Measurements from ENCODE around the gene GBE1.
"Not testable (repeated sequence)": the region's sequence is repeated elsewhere in the genome, so short reads cannot be mapped to it uniquely, and the experiment has no call there.

Gene GBE1

DNA sequence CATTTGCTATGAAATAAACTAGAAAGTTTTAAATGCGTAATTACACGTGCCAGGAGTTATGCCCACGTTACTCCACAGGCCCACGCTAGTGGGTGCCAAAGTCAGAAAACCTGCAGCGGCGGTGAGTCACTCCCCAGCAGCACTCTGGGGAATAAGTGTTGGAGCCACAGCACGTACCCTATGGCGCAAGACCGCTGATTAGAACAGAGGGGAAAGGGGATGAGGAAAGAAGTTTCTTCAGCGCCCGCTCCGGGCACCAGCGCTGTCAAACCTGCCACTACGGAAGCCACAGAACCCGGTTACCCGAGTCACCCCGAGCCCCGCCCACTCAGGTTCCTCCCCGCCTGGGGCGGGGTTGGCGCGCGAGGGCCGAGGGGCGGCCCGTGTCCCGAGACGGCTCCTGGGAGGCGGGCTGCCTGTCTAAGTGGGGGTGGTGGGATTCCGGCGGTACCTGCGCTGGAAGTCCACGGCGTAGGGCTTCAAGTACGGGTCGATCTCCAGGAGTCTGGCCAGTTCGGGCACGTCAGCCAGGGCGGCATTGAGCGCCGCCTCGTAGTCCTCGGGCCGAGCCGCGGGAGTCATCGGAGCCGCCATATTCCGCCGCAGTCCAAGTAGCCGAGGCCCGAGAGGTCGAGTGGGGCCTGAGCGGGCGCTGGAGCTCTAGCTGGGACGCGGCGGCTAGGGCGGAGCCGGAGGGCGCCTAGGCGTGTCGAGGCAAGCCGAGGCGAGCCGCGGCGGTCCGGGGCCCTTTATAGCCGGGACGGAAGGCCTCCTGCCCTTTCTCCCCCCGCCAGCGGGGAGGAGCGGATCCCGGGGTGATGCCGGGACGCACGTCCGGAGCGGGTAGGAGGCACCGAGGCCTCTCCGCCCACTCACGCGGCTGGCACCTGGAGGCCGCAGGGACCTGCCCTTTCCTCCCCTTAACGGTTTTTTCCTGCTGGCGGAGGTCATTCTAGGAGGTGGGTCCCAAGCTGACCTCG is at the start of gene GBE1:
Gene GBE1 (minus strand): TSS at position 722 of the 980 bp plus-strand sequence. CDS start 128 bp downstream, at position 594.
- DNase-seq = peak; percentile 68 to 84

DNA sequence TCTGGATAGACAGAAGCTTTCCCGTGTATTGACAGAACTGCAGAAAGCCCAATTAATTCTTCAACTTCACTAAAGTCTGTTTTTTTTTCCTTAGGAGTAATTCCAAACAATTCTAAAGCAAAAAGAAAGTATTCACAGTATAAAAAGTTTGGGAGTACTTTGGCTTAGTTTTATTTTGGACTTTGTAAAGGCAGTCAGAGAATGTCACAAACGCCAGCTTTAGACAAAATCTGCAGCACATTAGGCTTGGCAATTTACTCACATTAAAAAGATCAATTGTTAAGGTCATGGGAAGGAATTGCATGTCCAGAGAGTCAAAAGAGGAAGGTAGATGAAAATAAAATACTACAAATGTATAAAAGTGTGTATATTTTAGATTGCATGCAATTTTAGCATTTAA is 47.5 kb upstream of the GBE1 start:
- no peak for DNase-seq

DNA sequence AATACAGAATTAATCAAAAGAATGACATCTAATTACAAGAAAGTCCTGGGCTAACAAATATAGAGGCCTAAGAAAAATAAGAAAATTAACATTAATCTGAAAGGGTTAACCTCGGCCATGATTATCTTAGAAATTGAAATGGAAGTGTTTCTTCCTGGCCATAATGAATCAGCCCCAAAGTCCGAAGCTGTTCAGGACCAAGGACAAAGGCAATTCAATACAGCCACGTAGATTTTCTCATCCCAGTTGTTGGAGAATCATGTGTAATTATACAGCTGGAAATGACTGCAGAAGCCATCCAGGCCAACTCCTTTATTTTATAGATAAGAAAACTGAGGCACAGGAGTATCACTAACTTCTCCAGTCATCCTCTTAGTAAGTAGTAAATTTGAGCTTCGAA is 38.0 kb upstream of the GBE1 start:
- DNase-seq = no peak

DNA sequence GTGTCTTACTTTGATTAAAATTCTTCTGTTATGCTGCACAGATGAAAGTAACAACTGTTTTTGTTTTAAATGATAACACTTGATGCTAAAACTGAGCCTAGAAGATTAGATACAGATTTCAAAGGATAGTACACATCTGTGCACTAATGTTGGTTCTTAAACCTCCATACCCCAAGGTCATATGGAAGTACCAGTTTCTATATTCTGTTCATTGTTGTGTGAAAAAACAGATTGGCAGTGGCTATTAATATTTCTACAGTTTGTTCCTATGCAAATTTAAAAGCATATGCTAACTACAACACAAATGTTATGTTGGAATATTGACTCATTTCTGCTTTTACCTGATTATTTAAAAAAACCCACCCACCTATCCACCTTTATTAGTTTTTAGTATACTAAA is 32.0 kb upstream of the GBE1 start:
- no peak for DNase-seq

DNA sequence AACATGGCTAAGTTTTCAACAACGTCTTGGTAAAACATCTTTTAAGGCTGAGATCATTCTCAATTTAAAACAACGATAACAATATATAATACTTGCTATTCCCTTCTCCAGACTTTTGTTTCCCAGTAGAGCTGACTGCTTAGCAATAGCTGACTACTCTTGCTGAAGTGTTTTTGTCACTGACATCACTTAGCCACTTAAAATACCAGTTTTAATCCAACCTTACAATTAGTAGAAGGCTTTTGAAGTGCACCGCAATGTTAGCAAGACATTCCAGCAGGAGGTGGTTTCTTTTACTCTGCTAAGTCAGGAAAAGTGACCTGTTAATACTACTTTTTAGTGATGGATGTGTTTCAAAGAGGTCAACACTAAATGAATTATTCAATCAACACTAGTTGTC is 28.7 kb upstream of the GBE1 start:
- no peak for DNase-seq

DNA sequence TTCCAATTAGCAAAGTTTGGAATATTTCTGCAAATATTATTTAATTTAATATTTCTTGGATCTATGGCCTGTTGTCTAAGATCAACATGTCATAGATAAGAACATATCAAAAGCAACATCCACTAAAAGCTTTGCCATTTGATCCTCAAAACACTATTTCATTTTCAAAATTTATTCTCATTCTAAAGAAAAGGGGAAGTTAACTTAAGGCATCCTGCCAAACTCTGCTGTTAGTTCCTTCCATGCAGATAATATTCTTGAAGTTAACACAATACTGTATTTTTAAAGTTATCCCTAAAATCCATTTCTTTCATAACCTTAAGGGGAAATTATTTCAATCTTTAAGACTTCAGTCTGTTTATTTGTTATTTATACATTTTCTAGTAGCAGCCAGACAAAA is 28.2 kb upstream of the GBE1 start:
- DNase-seq = no peak

DNA sequence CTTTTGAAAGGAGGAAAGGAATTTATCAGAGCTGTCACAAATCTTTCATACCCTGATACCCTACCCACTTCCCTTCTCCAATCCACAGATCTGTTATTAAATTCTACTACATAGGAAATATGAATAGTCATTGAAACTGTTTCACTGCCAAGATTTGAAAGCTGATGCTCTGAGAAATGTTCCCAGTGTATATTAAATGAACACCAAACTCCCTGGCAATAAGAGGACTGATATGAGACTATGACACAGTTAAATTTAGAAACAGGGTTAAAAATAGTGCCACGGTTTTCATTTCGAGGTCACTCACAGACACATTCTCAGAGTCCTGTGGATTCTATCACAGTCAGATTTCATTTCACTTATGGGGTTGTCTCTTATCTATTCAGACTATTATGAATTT is 27.2 kb upstream of the GBE1 start:
- no peak for DNase-seq

DNA sequence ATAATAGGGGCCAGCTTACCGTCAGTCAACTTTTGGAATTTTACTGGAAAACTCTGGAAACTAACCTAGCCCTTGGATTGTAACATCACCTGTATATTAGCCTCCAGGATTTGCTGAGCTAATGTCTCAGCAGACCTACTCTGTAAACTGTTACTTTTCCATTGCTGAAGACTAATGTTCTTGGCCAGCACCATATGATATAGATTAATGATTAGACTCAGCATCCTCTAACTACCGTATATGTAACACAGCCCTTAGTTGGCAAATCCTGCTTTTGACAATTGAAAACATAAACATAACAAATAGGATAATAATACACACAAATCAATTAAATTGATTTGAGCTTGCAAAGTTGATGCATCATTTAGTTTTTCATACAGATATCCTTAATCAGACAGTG is 26.6 kb upstream of the GBE1 start:
- no peak for DNase-seq

DNA sequence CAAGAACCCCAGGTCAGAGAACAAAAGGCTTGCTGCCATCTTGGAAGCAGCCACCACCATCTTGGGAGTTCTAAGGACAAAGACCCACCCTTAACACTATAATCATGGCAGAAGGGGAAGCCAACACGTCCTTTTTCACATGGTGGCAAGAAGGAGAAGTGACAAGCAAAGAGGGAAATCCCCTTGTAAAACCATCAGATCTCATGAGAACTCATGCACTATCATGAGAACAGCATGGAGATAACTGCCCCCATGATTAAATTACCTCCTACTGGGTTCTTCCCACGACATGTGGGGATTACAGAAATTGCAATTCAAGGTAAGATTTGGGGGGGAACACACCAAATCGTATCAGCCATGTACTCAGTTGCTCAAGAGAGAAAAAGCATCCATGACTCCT is 21.1 kb upstream of the GBE1 start:
- no peak for DNase-seq

DNA sequence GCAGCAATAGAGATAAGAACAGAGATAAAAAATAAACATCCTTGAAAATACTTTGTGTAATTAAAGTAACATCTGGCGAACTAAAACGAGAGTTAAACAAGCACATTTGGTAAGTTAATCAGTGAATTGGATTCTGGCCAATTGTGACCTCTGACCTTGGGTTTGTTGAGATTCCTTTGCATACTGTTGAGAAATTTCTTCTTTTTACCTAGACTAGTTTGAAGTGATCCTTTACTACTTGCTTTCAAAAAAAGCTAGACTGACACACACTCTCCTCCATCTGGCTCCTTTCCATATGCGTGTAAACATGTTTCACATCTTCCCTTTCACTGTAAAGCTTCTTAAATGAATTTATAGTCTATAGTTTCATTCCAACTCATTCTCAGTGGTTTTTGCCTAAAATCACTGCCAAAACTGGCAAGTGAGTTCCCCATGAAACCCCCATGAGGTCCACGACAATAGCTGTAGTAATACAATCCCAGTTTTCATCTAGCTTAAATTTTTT is 17.3 kb upstream of the GBE1 start:
- no peak for DNase-seq

DNA sequence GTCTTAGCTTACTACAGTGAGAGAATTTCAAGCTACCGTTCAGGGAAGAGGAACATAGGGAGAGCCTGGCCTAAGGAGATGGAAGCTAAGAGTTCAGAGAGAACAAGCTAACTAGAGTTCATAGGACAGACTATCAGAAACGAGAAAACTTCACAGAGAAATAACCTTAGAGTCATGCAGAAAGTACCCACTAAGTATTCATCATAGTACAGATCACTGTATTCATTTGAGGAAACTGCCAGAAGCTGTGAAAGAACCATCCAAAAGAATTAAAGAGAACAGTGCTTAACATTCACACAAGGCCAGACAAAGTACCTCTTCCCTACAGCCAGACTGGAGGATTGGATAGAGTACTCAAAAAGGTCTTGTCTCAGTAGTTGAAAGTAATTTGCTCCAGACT is 15.2 kb upstream of the GBE1 start:
- DNase-seq = no peak

DNA sequence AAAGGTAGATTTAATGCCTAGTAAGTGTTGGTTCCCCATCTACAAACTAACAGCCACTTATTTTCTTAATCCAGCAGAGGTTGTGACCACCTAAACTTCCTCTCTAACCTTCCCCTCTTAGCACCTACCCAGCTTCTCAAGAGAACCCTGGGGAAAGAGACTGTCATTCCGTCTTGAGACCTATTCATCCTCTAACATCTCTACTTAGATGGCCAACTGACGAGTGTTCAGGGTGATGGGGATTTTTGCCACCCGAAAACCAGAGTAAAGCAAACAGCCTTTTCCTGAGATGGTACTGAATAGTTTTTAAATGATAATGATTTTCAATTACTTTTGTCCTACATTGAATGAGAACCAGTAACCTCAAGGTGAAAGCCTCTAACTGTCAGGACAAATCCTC is 9.3 kb upstream of the GBE1 start:
- DNase-seq = no peak

DNA sequence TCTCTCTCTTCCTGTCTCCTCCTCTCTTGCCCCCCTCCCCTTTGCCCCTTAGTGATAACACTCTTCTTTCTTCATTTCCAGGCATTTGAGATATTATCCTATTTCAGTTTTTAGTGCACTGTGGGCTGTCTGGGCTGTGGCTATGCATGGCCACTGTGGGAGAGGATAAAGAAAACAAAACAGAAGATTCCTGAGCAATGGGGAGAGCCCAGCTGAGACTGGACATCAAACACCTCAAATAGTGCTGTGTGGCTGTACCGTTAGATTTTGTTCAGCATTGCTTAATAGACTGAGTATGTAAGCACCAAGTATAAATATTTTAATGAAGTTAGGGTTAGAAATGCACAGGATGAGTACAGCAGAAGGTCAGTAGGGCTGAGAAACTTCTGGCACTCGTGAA is 7.9 kb upstream of the GBE1 start:
- DNase-seq = no peak

DNA sequence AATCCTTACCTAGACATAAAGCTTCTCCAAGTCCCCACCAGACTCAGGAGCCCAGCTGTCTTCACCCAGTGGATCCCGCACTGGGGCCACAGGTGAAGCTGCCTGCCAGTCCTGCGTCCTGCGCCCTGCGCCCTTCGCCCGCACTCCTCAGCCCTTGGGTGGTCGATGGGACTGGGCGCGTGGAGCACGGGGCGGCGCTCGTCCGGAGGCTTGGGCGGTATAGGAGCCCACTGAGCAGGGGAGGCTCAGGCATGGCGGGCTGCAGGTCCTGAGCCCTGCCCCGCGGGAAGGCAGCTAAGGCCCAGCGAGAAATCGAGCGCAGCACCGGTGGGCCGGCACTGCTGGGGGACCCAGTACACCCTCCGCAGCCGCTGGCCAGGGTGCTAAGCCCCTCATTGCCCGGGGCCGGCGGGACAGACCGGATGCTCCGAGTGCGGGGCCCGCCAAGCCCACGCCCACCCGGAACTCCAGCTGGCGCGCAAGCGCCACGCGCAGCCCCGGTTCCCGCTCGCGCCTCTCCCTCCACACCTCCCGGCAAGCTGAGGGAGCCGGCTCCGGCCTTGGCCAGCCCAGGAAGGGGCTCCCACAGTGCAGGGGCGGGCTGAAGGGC is 5.9 kb upstream of the GBE1 start:
- DNase-seq = not testable (repeated sequence)

DNA sequence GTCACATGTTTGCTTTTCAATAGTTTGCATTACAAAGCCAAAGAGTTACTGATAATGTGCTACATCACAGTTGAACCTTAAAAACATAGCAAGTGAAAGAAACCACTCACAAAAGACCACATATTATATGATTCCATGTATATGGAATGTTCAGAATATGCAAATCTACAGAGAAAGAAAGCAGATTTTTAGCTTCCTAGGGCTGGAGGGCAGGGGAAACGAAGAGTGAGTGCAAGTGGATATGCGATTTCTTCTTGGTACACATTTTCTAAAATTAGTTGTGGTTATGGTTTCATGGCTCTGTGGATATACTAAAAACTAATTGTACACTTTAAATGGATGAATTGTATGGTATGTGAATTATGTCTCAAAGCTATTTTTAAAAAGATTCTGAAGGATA is 4.0 kb upstream of the GBE1 start:
- DNase-seq = no peak

DNA sequence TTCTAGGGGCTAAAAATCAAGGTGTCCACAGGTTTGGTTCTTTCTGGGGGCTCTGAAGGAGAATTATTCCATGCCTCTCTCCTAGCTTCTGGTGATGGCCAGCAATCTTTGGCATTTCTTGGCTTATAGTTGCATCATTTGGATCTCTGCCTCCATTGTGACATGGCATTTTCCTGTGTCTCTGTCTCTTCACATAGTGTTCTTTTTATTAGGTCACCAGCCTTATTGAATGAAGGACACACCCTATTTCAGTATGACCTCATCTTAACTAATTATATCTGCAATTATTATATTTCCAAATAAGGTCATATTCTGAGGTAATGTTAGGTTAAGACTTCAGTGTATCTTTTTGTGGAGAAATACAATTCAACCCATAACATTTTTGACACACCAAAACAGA is 3.2 kb upstream of the GBE1 start:
- DNase-seq = no peak

DNA sequence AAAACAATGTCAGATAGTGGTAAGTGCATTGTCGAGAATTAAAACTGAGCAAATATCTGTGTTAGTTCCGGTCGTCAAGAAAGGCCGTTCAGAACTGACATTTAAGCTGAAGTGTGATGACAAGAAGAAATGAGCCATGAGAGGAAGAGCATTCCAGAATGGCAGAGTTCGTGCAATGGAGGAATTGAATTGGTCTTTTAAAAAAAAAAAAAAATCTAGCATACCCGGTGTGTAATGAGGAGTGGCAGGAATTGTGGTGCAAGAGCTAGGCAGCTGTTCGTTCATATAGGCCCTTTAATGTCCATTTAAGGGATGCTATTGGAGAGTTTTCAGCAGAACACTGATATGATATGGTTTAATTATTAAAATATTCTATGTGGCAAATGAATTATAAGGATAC is 2.6 kb upstream of the GBE1 start:
- no peak for DNase-seq

DNA sequence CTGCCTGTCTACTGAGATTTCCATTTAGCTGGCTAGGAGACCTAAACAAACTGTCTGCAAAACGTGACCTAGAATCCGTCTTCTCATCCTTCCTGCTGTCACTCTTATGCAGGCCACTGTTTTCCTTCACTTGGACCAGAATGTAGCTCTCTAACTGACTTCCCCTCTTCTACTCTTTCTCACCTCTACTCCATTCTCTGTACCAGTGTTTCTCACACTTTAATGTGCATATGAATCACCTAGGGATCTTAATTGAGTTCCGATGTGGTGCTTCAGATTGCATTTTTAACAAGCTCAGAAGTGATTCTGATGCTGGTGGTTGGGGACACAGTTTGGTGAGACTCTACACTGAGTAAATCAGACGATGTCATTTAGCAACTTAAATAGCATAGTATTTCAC is 1.6 kb upstream of the GBE1 start:
- DNase-seq = no peak

DNA sequence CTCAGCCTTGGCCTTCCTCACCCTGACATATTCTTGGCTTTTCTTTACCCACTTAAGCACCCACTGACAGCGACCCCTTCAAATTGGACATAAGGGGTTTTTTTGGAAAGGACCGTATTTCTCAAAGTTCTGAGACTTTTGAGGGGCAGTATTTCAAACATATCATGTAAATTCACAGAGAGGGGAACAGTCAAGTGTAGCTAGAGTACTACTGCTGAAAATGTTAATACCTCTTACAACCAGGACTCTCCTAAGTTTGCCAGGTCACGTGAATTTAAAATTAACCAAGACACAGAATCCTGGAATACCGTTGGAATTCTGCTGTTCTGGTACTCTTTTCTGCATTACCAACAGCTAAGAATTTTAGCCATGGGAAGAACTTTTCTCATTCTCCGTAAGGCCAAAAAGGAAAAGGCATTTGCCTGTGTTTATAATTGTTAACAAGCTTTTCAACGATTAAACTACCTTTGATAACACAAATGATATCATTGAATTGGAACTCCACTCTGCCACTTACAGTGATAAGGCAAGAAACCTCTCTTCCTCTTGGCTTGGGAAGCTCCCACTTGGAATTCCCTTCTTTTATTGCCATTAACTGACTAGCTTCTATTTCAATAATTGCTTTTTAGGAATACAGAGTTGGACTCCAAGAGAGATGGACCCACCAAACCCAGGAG is 597 bp upstream of the GBE1 start:
- no peak for DNase-seq

DNA sequence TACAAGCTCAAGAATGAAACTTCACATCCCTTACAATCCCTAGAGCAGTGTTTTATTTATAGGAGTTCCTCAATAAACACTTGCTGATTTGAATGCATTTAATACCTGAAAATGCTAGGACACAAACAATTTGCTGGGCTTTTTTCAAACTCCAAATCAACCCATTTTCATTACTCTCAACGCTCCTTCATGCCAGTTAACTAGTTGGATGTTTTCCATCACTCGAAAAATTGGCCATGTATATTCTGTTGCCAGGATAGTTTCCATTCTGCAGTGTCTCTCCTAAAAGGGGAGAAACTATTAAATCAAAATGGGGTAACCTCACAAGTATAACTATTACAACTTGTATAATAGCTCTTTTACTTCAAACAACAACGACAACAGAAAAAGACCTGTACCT is 1.2 kb downstream of the GBE1 start:
- no peak for DNase-seq

DNA sequence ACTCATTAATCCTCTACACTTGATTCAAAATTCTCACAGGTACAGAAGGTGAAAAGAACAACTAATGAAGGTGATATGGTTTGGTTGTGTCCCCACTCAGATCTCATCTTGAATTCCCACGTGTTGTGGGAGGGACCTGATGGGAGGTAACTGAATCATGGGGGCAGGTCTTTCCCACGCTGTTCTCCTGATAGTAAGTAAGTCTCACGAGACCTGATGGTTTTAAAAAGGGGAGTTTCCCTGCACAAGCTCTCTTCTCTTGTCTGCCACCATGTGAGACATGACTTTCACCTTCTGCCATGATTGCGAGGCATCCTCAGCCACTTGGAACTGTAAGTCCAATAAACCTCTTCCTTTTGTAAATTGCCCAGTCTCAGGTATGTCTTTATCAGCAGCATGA is 2.7 kb downstream of the GBE1 start:
- not testable (repeated sequence) for DNase-seq

DNA sequence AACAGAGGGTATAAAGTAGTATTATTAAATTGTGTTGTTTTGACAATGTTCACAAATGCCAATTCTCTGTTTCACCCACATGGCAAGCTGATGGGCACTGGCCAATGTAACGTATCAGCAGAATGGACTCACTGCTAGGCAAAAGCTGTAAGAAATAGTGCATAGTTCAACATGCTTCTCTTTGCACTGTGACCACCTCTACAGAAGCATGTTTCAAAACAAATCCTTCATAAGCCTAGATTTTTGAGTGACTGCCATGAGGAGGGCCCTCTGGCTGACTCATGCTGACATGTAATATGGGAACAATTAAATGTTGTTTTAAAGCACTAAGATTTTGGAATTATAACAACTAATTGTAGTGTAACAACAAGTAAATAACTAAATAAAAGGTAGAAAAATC is 3.2 kb downstream of the GBE1 start:
- no peak for DNase-seq

DNA sequence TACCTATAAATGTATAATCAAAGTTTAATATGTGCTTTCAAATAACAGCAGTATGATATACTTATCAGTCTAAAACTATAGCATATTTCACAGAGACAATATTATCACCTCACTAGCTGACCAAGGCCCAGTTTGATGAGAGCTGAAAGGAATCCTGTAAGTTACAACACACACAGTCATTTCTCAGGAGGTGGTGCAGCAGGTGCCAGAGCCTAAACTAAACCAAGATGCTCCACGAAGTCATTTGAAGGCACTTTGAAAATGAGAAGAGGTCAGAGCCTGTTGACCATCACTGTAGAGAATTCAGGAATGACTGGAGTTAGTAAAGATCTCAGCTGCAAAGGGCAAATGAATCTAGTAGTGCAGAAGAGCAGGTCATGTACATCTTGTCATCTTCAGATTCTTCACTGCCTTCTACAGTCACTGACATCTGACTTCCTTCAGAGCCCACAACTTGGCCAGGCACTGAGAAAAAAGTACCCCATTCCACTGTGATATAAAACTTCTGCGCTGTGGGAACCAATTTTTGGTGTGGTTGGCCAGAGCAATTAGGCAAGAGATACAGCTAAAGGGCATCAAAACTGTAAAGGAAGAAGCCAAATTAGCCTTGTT is 7.9 kb downstream of the GBE1 start:
- DNase-seq = no peak

Measured in NCI-H446 (cell line).